H9 (cell line): Measurements from ENCODE around the gene RSAD1. TPM values are rescaled to one million over a fixed set of nuclear protein-coding genes. Genes with fewer than 3 reads are reported as not detected.

ENCODE experiments used
- DNase-seq: peaks from one replicate; pipeline ENCODE4 v3.0.0-alpha.2; 2017
- H2AFZ ChIP-seq: one replicate; pipeline ENCODE4 v1.6.1; 2013; ENCODE audit warnings: mild to moderate bottlenecking, low read length, control low read depth, moderate library complexity
- H2AK5ac ChIP-seq: 2 replicates; pipeline ENCODE4 v1.6.1; 2013; ENCODE audit warnings: low read length, control low read depth, mixed read lengths; ENCODE audit not compliant: insufficient read length
- H2BK120ac ChIP-seq: one replicate; pipeline ENCODE4 v1.6.1; 2013; ENCODE audit warnings: low read depth, mild to moderate bottlenecking, low read length, control low read depth, inconsistent platforms; ENCODE audit not compliant: poor library complexity, severe bottlenecking
- H2BK12ac ChIP-seq: 2 replicates; pipeline ENCODE4 v1.6.1; 2013; ENCODE audit warnings: low read length, control low read depth, mixed read lengths, low read depth; ENCODE audit not compliant: insufficient read length
- H2BK15ac ChIP-seq: 2 replicates; pipeline ENCODE4 v1.6.1; 2013; ENCODE audit warnings: low read depth, low read length, control low read depth
- H2BK20ac ChIP-seq: one replicate; pipeline ENCODE4 v1.6.1; 2013; ENCODE audit warnings: low read depth, mild to moderate bottlenecking, low read length, control low read depth, inconsistent platforms; ENCODE audit not compliant: poor library complexity, severe bottlenecking
- H2BK5ac ChIP-seq: 2 replicates; pipeline ENCODE4 v1.6.1; 2013; ENCODE audit warnings: low read length, control low read depth, mixed read lengths; ENCODE audit not compliant: insufficient read length
- H3K14ac ChIP-seq: 2 replicates; pipeline ENCODE4 v1.6.1; 2013; ENCODE audit warnings: low read length, control low read depth; ENCODE audit not compliant: insufficient read depth
- H3K18ac ChIP-seq: 2 replicates; pipeline ENCODE4 v1.6.1; 2013; ENCODE audit warnings: low read depth, mild to moderate bottlenecking, mixed read lengths, low read length, control low read depth; ENCODE audit not compliant: insufficient read length
- H3K23ac ChIP-seq: 2 replicates; pipeline ENCODE4 v1.6.1; 2013; ENCODE audit warnings: low read length, control low read depth, mixed read lengths, low read depth; ENCODE audit not compliant: insufficient read length
- H3K23me2 ChIP-seq: 2 replicates; pipeline ENCODE4 v1.6.1; 2013; ENCODE audit warnings: low read depth, mild to moderate bottlenecking, mixed read lengths, low read length, control low read depth; ENCODE audit not compliant: insufficient read length, poor library complexity, severe bottlenecking
- H3K27ac ChIP-seq: 2 replicates; pipeline ENCODE4 v1.5.1; 2013; ENCODE audit warnings: low read length, control low read depth, mixed read lengths, low read depth; ENCODE audit not compliant: insufficient read length
- H3K27me3 ChIP-seq: 2 replicates; pipeline ENCODE4 v1.6.1; 2013; ENCODE audit warnings: low read length, control low read depth, inconsistent platforms; ENCODE audit not compliant: insufficient read depth
- H3K4ac ChIP-seq: 2 replicates; pipeline ENCODE4 v1.6.1; 2013; ENCODE audit warnings: low read depth, mild to moderate bottlenecking, control low read depth, inconsistent platforms, low read length, moderate library complexity
- H3K4me1 ChIP-seq: 2 replicates; pipeline ENCODE4 v1.6.1; 2013; ENCODE audit warnings: low read length, control low read depth, inconsistent platforms; ENCODE audit not compliant: insufficient read depth
- H3K4me2 ChIP-seq: 2 replicates; pipeline ENCODE4 v1.6.1; 2013; ENCODE audit warnings: low read length, control low read depth, mixed read lengths; ENCODE audit not compliant: insufficient read length, insufficient read depth
- H3K56ac ChIP-seq: 2 replicates; pipeline ENCODE4 v1.6.1; 2013; ENCODE audit warnings: low read depth, mild to moderate bottlenecking, mixed read lengths, low read length, control low read depth; ENCODE audit not compliant: insufficient read length
- H3K79me1 ChIP-seq: 2 replicates; pipeline ENCODE4 v1.6.1; 2013; ENCODE audit warnings: low read depth, mild to moderate bottlenecking, moderate library complexity, low read length, control low read depth, inconsistent platforms; ENCODE audit not compliant: insufficient read depth, poor library complexity, severe bottlenecking
- H3K79me2 ChIP-seq: 2 replicates; pipeline ENCODE4 v1.6.1; 2013; ENCODE audit warnings: low read length, control low read depth, inconsistent platforms; ENCODE audit not compliant: insufficient read depth
- H3K9ac ChIP-seq: 2 replicates; pipeline ENCODE4 v1.6.1; 2013; ENCODE audit warnings: low read length, control low read depth, mixed read lengths; ENCODE audit not compliant: insufficient read length; ENCODE audit errors: extremely low read depth
- H3K9me3 ChIP-seq: one replicate; pipeline ENCODE4 v1.6.1; 2013; ENCODE audit warnings: low read depth, low read length, inconsistent platforms; ENCODE audit not compliant: control insufficient read depth
- H3T11ph ChIP-seq: one replicate; pipeline ENCODE4 v1.6.1; 2013; ENCODE audit warnings: mild to moderate bottlenecking, low read length, control low read depth, inconsistent platforms
- H4K20me1 ChIP-seq: one replicate; pipeline ENCODE4 v1.6.1; 2013; ENCODE audit not compliant: control insufficient read depth, insufficient read length, insufficient read depth
- H4K5ac ChIP-seq: 2 replicates; pipeline ENCODE4 v1.6.1; 2013; ENCODE audit warnings: low read depth, mild to moderate bottlenecking, mixed read lengths, low read length, control low read depth; ENCODE audit not compliant: insufficient read length
- H4K8ac ChIP-seq: replicated peaks from 2 replicates; pipeline ENCODE4 v1.6.1; 2013; ENCODE audit warnings: low read length, control low read depth, mixed read lengths, low read depth; ENCODE audit not compliant: insufficient read length
- H4K91ac ChIP-seq: 2 replicates; pipeline ENCODE4 v1.6.1; 2013; ENCODE audit warnings: low read depth, mild to moderate bottlenecking, moderate library complexity, mixed read lengths, low read length, control low read depth; ENCODE audit not compliant: insufficient read length
- H3K27ac Mint-ChIP-seq, 3 experiments: 2 replicates in 2 of 3; 3 replicates in 1 of 3; pipeline ENCODE4 v1.8.0; 2020 to 2021; ENCODE audit warnings: mixed read lengths in 3 of 3, mild to moderate bottlenecking in 1 of 3, moderate library complexity in 1 of 3
- H3K27me3 Mint-ChIP-seq: 2 replicates; pipeline ENCODE4 v1.8.0; 2021; ENCODE audit warnings: low read depth, mild to moderate bottlenecking, moderate library complexity, mixed read lengths
- H3K36me3 Mint-ChIP-seq, 3 experiments: 2 replicates in 2 of 3; 3 replicates in 1 of 3; pipeline ENCODE4 v1.8.0; 2020 to 2021; ENCODE audit warnings: low read depth in 3 of 3, mixed read lengths in 3 of 3; ENCODE audit not compliant: insufficient read depth in 1 of 3
- H3K4me1 Mint-ChIP-seq, 2 experiments: 2 replicates each; pipeline ENCODE4 v1.8.0; 2020; ENCODE audit warnings: mixed read lengths in 2 of 2
- H3K4me3 Mint-ChIP-seq, 2 experiments: 2 replicates in 1 of 2; 3 replicates in 1 of 2; pipeline ENCODE4 v1.8.0; 2020 to 2021; ENCODE audit warnings: mild to moderate bottlenecking in 2 of 2, mixed read lengths in 2 of 2, moderate library complexity in 1 of 2
- H3K9me3 Mint-ChIP-seq, 2 experiments: 2 replicates in 1 of 2; 3 replicates in 1 of 2; pipeline ENCODE4 v1.8.0; 2020; ENCODE audit warnings: mild to moderate bottlenecking in 2 of 2, mixed read lengths in 2 of 2, moderate library complexity in 1 of 2
- WGBS: extraction: QIAGEN DNeasy Blood & Tissue Kit; methylation state at CpG from one replicate; pipeline ENCODE4 v1.1.7; 2013; ENCODE audit warnings: missing lambda C conversion rate, low lambda C conversion rate, mixed read lengths; ENCODE audit not compliant: insufficient read length; ENCODE audit errors: extremely low coverage; 5-methylcytosine and 5-hydroxymethylcytosine counted together
- total RNA-seq: library from RNA; stranded (reverse); gene quantifications from 2 replicates; pipeline ENCODE4 v1.2.1, GENCODE V29; 2021
- TF ChIP-seq, protein P1 (sequence below): fragments of 200-600 bp; sonication (generic); conservative IDR thresholded peaks from 3 replicates; pipeline ENCODE4 v1.8.0; 2021; ENCODE audit warnings: antibody characterized with exemption, mild to moderate bottlenecking

RSAD1 gene
- total RNA-seq, 1 experiment from 2014 or later: 27.9 TPM

DNA sequence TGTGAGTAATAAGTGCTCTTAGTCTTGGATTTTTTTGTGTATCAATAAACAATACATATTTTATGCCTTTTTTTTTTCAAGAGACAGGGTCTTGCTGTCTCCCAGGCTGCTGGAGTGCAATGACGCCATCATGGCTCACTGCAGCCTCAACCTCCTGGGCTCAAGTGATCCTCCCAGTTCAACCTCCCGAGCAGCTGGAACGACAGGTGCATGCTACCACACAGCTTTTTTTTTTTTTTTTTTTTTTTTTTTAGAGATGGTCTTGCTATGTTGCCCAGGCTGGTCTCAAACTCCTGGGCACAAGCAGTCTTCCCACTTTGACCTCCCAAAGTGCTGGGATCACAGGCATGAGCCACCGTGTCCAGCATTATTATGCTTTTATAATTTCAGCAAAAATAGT lies 39.7 kb upstream of the RSAD1 start:
- no peak overlapping the region for H4K5ac ChIP-seq
- no peak overlapping the region for H2AFZ ChIP-seq
- no peak overlapping the region for H2BK20ac ChIP-seq
- H3K36me3 Mint-ChIP-seq: no peaks in the 10 kb centered on the region
- H4K8ac ChIP-seq: no peak overlapping the region
- no peaks in the 10 kb centered on the region for H3K27me3 ChIP-seq
- no peaks in the 10 kb centered on the region for H3K79me1 ChIP-seq
- H4K20me1 ChIP-seq: no peaks in the 10 kb centered on the region
- H3K23ac ChIP-seq: no peak overlapping the region
- H4K91ac ChIP-seq: no peak overlapping the region
- H3K4me3 Mint-ChIP-seq: no peak overlapping the region
- H3K4me1 Mint-ChIP-seq: peaks cover 11 to 12% of the 10 kb centered on the region in 2 experiments
- H3K79me2 ChIP-seq: no peaks in the 10 kb centered on the region
- DNase-seq: no peak
- H3K27ac ChIP-seq: no peak overlapping the region
- H3K18ac ChIP-seq: no peak overlapping the region
- no CpG with 5 or more reads among the region's 4 CpGs for WGBS
- H3K9ac ChIP-seq: no peak overlapping the region
- H2BK120ac ChIP-seq: no peak overlapping the region
- no peaks in the 10 kb centered on the region for H3K23me2 ChIP-seq
- TF ChIP-seq, protein P1, sequence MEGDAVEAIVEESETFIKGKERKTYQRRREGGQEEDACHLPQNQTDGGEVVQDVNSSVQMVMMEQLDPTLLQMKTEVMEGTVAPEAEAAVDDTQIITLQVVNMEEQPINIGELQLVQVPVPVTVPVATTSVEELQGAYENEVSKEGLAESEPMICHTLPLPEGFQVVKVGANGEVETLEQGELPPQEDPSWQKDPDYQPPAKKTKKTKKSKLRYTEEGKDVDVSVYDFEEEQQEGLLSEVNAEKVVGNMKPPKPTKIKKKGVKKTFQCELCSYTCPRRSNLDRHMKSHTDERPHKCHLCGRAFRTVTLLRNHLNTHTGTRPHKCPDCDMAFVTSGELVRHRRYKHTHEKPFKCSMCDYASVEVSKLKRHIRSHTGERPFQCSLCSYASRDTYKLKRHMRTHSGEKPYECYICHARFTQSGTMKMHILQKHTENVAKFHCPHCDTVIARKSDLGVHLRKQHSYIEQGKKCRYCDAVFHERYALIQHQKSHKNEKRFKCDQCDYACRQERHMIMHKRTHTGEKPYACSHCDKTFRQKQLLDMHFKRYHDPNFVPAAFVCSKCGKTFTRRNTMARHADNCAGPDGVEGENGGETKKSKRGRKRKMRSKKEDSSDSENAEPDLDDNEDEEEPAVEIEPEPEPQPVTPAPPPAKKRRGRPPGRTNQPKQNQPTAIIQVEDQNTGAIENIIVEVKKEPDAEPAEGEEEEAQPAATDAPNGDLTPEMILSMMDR: no peak
- H3K27ac Mint-ChIP-seq: no peak overlapping the region
- H3K27me3 Mint-ChIP-seq: no peaks in the 10 kb centered on the region
- no peaks in the 10 kb centered on the region for H3K4me1 ChIP-seq
- H3K4ac ChIP-seq: no peak overlapping the region
- no peaks in the 10 kb centered on the region for H3K9me3 Mint-ChIP-seq
- no peak overlapping the region for H3K4me2 ChIP-seq
- no peak overlapping the region for H2AK5ac ChIP-seq
- H2BK15ac ChIP-seq: no peak overlapping the region
- H2BK12ac ChIP-seq: no peak overlapping the region
- H2BK5ac ChIP-seq: no peak overlapping the region
- no peaks in the 10 kb centered on the region for H3K9me3 ChIP-seq
- no peak overlapping the region for H3T11ph ChIP-seq
- no peak overlapping the region for H3K56ac ChIP-seq
- H3K14ac ChIP-seq: no peak overlapping the region
